HepG2 (cell line): ENCODE measurements around the gene HNRNPR. TPM values are rescaled to one million over a fixed set of nuclear protein-coding genes. Genes with fewer than 3 reads are reported as not detected.

Source experiments
- ATAC-seq: fragments of 200-7000 bp; cut with Tn5 transposase; 3 replicates; pipeline ENCODE4 v1.9.1; 2020; ENCODE audit warnings: mild to moderate bottlenecking, moderate library complexity
- BruUV-seq: library from RNA; stranded (reverse); fragments of 400-500 nt; replicated peaks from 2 replicates; lab custom pipeline; 2021; lab: Mats Ljungman, UMichigan
- CTCF ChIA-PET: fragments of 300-600 bp; formaldehyde crosslinking; extraction: SDS; loops from one replicate; lab custom pipeline; 2021; ENCODE audit warnings: low total read pairs, inconsistent platforms, low intra/inter-chr PET ratio; lab: Yijun Ruan, JAX
- POLR2A ChIA-PET: fragments of 350-600 bp; sonication (Branson Sonifier 250); formaldehyde crosslinking; loops from one replicate; lab custom pipeline; 2020; ENCODE audit warnings: antibody characterized with exemption, inconsistent platforms; lab: Yijun Ruan, JAX
- DNase-seq: peaks from one replicate; pipeline ENCODE4 v3.0.0-alpha.2; 2015; ENCODE audit warnings: low spot score
- FAIRE-seq: peaks from 3 replicates; lab custom pipeline; 2011; peaks lifted over from hg19 to GRCh38; lab: Jason Lieb, UNC
- H2AFZ ChIP-seq: one replicate; pipeline ENCODE4 v1.6.1; 2011; ENCODE audit warnings: low read length, inconsistent platforms
- H3K27ac ChIP-seq: fragments of 300-600 bp; 3 replicates; pipeline ENCODE4 v1.8.0; 2011; ENCODE audit warnings: mixed run types, mild to moderate bottlenecking, mixed read lengths, low read length, inconsistent platforms; ENCODE audit not compliant: insufficient read depth; ENCODE audit errors: extremely low read length
- H3K27me3 ChIP-seq, 2 experiments: fragments of 200-600 bp in 1 of 2; 2 replicates in 1 of 2; 3 replicates in 1 of 2; pipeline versions ENCODE4 v1.6.0 to v1.8.0; 2011; ENCODE audit warnings: low read length in 2 of 2, mild to moderate bottlenecking in 2 of 2, moderate library complexity in 2 of 2, inconsistent platforms in 1 of 2; ENCODE audit not compliant: insufficient read depth in 2 of 2, control insufficient read depth in 1 of 2
- H3K36me3 ChIP-seq, 2 experiments: fragments of 200-600 bp in 1 of 2; replicated peaks in 1 of 2; 2 replicates in 1 of 2; 3 replicates in 1 of 2; pipeline versions ENCODE4 v1.5.1 to v1.8.0; 2011; ENCODE audit warnings: low read length in 2 of 2, inconsistent platforms in 1 of 2; ENCODE audit not compliant: insufficient read depth in 2 of 2, control insufficient read depth in 1 of 2
- H3K4me1 ChIP-seq: 2 replicates; pipeline ENCODE4 v1.5.1; 2012; ENCODE audit warnings: low read length, inconsistent platforms; ENCODE audit not compliant: insufficient read depth
- H3K4me2 ChIP-seq: 2 replicates; pipeline ENCODE4 v1.6.0; 2011; ENCODE audit warnings: low read depth, low read length, inconsistent platforms
- H3K4me3 ChIP-seq, 3 experiments: fragments of 200-600 bp in 1 of 3; sonication (generic), shearing (Covaris generic) in 1 of 3; replicated peaks in 1 of 3; 2 replicates each; pipeline ENCODE4 v1.5.1; 2011 to 2016; ENCODE audit warnings: low read length in 3 of 3, inconsistent platforms in 2 of 3, low read depth in 2 of 3, mild to moderate bottlenecking in 2 of 3, control low read depth in 1 of 3, mixed read lengths in 1 of 3; ENCODE audit not compliant: insufficient read depth in 1 of 3
- H3K79me2 ChIP-seq: one replicate; pipeline ENCODE4 v1.6.1; 2011; ENCODE audit warnings: low read length, inconsistent platforms; ENCODE audit not compliant: insufficient read depth
- H3K9ac ChIP-seq: 2 replicates; pipeline ENCODE4 v1.6.0; 2011; ENCODE audit warnings: mild to moderate bottlenecking, low read depth, low read length, inconsistent platforms; ENCODE audit not compliant: insufficient read depth
- H3K9me3 ChIP-seq: 2 replicates; pipeline ENCODE4 v1.5.1; 2012; ENCODE audit warnings: mild to moderate bottlenecking, low read length
- H4K20me1 ChIP-seq: 2 replicates; pipeline ENCODE4 v1.6.0; 2011; ENCODE audit warnings: inconsistent platforms, mild to moderate bottlenecking, low read length, moderate library complexity; ENCODE audit not compliant: insufficient read depth
- ATF7-NPFF ChIP-seq: sonication (generic); formaldehyde crosslinking; IDR thresholded peaks from 2 replicates; pipeline ENCODE4 v1.8.1; 2023; ENCODE audit warnings: mild to moderate bottlenecking, low read depth, missing genetic modification reagents, moderate library complexity
- CAMTA2 ChIP-seq: sonication (generic); formaldehyde crosslinking; IDR thresholded peaks from 2 replicates; pipeline ENCODE4 v1.4.0; 2020; ENCODE audit warnings: mild to moderate bottlenecking, missing genetic modification reagents, borderline replicate concordance
- FLYWCH1 ChIP-seq: sonication (generic); formaldehyde crosslinking; IDR thresholded peaks from 2 replicates; pipeline ENCODE4 v1.8.1; 2023; ENCODE audit warnings: mild to moderate bottlenecking, missing genetic modification reagents
- FOXP4 ChIP-seq: sonication (generic); formaldehyde crosslinking; IDR thresholded peaks from 2 replicates; pipeline ENCODE4 v1.4.0; 2020; ENCODE audit warnings: missing genetic modification reagents
- GABPB1 ChIP-seq: IDR thresholded peaks from 2 replicates; pipeline ENCODE4 v1.6.1; 2016; ENCODE audit warnings: mild to moderate bottlenecking, missing genetic modification reagents, moderate library complexity, missing compliant biosample characterization
- GLI4 ChIP-seq: sonication (generic); formaldehyde crosslinking; IDR thresholded peaks from 2 replicates; pipeline ENCODE4 v1.5.1; 2020; ENCODE audit warnings: missing genetic modification reagents, mild to moderate bottlenecking, moderate library complexity, borderline replicate concordance
- GTF3A ChIP-seq: sonication (generic); formaldehyde crosslinking; conservative IDR thresholded peaks from 2 replicates; pipeline ENCODE4 v1.4.0; 2020; ENCODE audit warnings: mild to moderate bottlenecking, missing genetic modification reagents
- MED1 ChIP-seq: sonication (generic); formaldehyde crosslinking; IDR thresholded peaks from 2 replicates; pipeline ENCODE4 v1.4.0; 2020; ENCODE audit warnings: missing genetic modification reagents
- MED13 ChIP-seq: sonication (generic); formaldehyde crosslinking; IDR thresholded peaks from 2 replicates; pipeline ENCODE4 v1.5.0; 2020; ENCODE audit warnings: missing genetic modification reagents
- MEIS2 ChIP-seq: sonication (generic); formaldehyde crosslinking; IDR thresholded peaks from 2 replicates; pipeline ENCODE4 v1.9.0; 2021; ENCODE audit warnings: mild to moderate bottlenecking, missing genetic modification reagents
- PATZ1 ChIP-seq: sonication (generic); formaldehyde crosslinking; IDR thresholded peaks from 2 replicates; pipeline ENCODE4 v1.4.0; 2020; ENCODE audit warnings: missing genetic modification reagents
- RCOR2 ChIP-seq: IDR thresholded peaks from 2 replicates; pipeline ENCODE4 v1.6.1; 2016; ENCODE audit warnings: missing biosample characterization, missing genetic modification reagents
- RFX3 ChIP-seq: IDR thresholded peaks from 2 replicates; pipeline ENCODE4 v1.6.1; 2016; ENCODE audit warnings: missing biosample characterization, missing genetic modification reagents
- TARDBP ChIP-seq: sonication (generic); formaldehyde crosslinking; IDR thresholded peaks from 2 replicates; pipeline ENCODE4 v1.8.0; 2022; ENCODE audit warnings: mild to moderate bottlenecking, missing genetic modification reagents
- ZIK1 ChIP-seq: sonication (generic); formaldehyde crosslinking; IDR thresholded peaks from 2 replicates; pipeline ENCODE4 v1.5.0; 2020; ENCODE audit warnings: mild to moderate bottlenecking, low read depth, missing genetic modification reagents, borderline replicate concordance
- ZMAT5 ChIP-seq: sonication (generic); formaldehyde crosslinking; IDR thresholded peaks from 2 replicates; pipeline ENCODE4 v1.5.0; 2020; ENCODE audit warnings: mild to moderate bottlenecking, low read depth, missing genetic modification reagents, borderline replicate concordance
- ZNF383 ChIP-seq: sonication (generic); formaldehyde crosslinking; IDR thresholded peaks from 2 replicates; pipeline ENCODE4 v1.4.0; 2020; ENCODE audit warnings: missing genetic modification reagents, mild to moderate bottlenecking, borderline replicate concordance
- ZNF513 ChIP-seq: sonication (generic); formaldehyde crosslinking; conservative IDR thresholded peaks from 2 replicates; pipeline ENCODE4 v1.5.0; 2020; ENCODE audit warnings: missing genetic modification reagents
- ZNF670 ChIP-seq: sonication (generic); formaldehyde crosslinking; IDR thresholded peaks from 2 replicates; pipeline ENCODE4 v1.8.0; 2022; ENCODE audit warnings: mild to moderate bottlenecking, missing genetic modification reagents, borderline replicate concordance
- ZNF713 ChIP-seq: sonication (generic); formaldehyde crosslinking; IDR thresholded peaks from 2 replicates; pipeline ENCODE4 v1.4.0; 2020; ENCODE audit warnings: mild to moderate bottlenecking, missing genetic modification reagents
- in situ Hi-C: cut with HindIII; loops from 2 replicates; pipeline ENCODE4 v1.10.0; 2017; ENCODE audit warnings: low pct_unique_long_range_greater_than_20kb; ENCODE audit not compliant: extremely low pct_ligation_motif_present
- intact Hi-C: fragments of 100-400 bp; cut with micrococcal nuclease; formaldehyde crosslinking; loops from one replicate; pipeline ENCODE4 v1.10.0; 2022; ENCODE audit not compliant: unreplicated experiment
- polyA plus RNA-seq, 8 experiments: library from polyadenylated mRNA; depleted of rRNA in 3 of 8; stranded (reverse) in 7 of 8; unstranded in 1 of 8; fragments of >200 nt; fragmentation: Illumina TruSeq in 4 of 8; extraction: Trizol in 4 of 8; gene quantifications; 2 replicates each; pipeline versions ENCODE4 v1.2.1 to v1.2.3, GENCODE V29; 2011 to 2016; ENCODE audit warnings: low read depth in 4 of 8, missing spikeins in 1 of 8, mixed read lengths in 1 of 8; ENCODE audit not compliant: insufficient read depth in 1 of 8
- total RNA-seq, 5 experiments: library from RNA; depleted of rRNA; stranded (reverse); fragments of >200 nt; fragmentation: Illumina TruSeq; extraction: Trizol; gene quantifications; 2 replicates each; pipeline ENCODE4 v1.2.3, GENCODE V29; 2016; ENCODE audit warnings: low read depth in 1 of 5

HNRNPR gene
- total and polyA plus RNA-seq, 2 of the 13 experiments (the other 11 are each of a cell fraction or from before 2014, with no cell fraction given) = 133 to 216 TPM

- no peak for DNase-seq
- H3K27ac ChIP-seq = no peak overlapping the region
- no peak overlapping the region for H3K4me2 ChIP-seq
- peaks cover 11% of the 10 kb centered on the region for H3K4me1 ChIP-seq
- BruUV-seq = no TSS peak
- POLR2A ChIA-PET = no interaction called here
- no peaks in the 10 kb centered on the region for H3K79me2 ChIP-seq
- H3K27me3 ChIP-seq = no peaks in the 10 kb centered on the region
- no peak overlapping the region for H3K4me3 ChIP-seq
- intact Hi-C loops = no loop called here
- H3K36me3 ChIP-seq = peaks cover 2 to 30% of the 10 kb centered on the region in 2 experiments; a peak in 4 of 5 replicates
- no peaks in the 10 kb centered on the region for H4K20me1 ChIP-seq
- in situ Hi-C loops = no loop called here
- TF ChIP-seq GLI4 (CRISPR knock-in tag) (no peak), RFX3 (CRISPR knock-in tag) (no peak), RCOR2 (CRISPR knock-in tag) (no peak), FOXP4 (CRISPR knock-in tag) (no peak), MEIS2 (CRISPR knock-in tag) (no peak), TARDBP (CRISPR knock-in tag) (no peak), ATF7-NPFF (CRISPR knock-in tag) (no peak), FLYWCH1 (CRISPR knock-in tag) (no peak), ZMAT5 (no peak), ZNF670 (CRISPR knock-in tag) (no peak), ZNF513 (CRISPR knock-in tag) (no peak), MED1 (CRISPR knock-in tag) (no peak), ZNF713 (no peak), CAMTA2 (CRISPR knock-in tag) (no peak), GTF3A (CRISPR knock-in tag) (no peak), GABPB1 (CRISPR knock-in tag) (no peak), ZNF383 (CRISPR knock-in tag) (no peak), MED13 (CRISPR knock-in tag) (no peak), ZIK1 (CRISPR knock-in tag) (no peak), PATZ1 (CRISPR knock-in tag) (no peak)
- H2AFZ ChIP-seq = no peak overlapping the region
- no peak overlapping the region for H3K9ac ChIP-seq
- FAIRE-seq = no peak
- H3K9me3 ChIP-seq = no peaks in the 10 kb centered on the region
- CTCF ChIA-PET = no interaction called here
- ATAC-seq = no peak
Measured at GRCh38 chr1:23288201-23288600, 55.9 kb downstream of the HNRNPR start.
